Loucy (cell line): ENCODE data around the gene NACAD.

Experiments used
- EZH2phosphoT487 ChIP-seq: fragments of 200-600 bp; IDR thresholded peaks from 2 replicates; pipeline ENCODE4 v1.6.1; 2018; ENCODE audit warnings: antibody characterized with exemption, mild to moderate bottlenecking, moderate library complexity, borderline replicate concordance
- TF ChIP-seq, protein P1 (sequence below): fragments of 200-600 bp; sonication (generic); conservative IDR thresholded peaks from 2 replicates; pipeline ENCODE4 v1.5.1; 2014; ENCODE audit warnings: mild to moderate bottlenecking, antibody characterized with exemption, low read length

DNA sequence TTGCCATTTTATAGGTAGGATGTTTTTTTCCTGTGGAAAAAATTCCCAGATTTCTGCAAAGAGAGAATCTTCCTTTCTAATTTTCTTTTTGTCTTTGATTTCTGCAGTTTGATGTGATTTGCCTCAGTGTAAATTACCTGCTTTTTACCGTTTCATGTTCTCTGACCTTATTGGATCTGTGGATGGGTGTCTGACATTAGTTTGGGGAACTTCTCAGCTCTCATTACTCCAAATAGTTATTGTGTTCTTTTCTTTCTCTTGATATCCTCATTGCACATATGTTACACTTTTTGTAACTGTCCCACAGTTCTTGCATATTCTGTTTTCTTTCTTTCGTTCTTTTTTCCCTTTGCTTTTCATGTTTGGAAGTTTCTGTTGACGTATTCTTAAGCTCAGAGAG, 28.5 kb downstream of the NACAD start:
- TF ChIP-seq, protein P1, sequence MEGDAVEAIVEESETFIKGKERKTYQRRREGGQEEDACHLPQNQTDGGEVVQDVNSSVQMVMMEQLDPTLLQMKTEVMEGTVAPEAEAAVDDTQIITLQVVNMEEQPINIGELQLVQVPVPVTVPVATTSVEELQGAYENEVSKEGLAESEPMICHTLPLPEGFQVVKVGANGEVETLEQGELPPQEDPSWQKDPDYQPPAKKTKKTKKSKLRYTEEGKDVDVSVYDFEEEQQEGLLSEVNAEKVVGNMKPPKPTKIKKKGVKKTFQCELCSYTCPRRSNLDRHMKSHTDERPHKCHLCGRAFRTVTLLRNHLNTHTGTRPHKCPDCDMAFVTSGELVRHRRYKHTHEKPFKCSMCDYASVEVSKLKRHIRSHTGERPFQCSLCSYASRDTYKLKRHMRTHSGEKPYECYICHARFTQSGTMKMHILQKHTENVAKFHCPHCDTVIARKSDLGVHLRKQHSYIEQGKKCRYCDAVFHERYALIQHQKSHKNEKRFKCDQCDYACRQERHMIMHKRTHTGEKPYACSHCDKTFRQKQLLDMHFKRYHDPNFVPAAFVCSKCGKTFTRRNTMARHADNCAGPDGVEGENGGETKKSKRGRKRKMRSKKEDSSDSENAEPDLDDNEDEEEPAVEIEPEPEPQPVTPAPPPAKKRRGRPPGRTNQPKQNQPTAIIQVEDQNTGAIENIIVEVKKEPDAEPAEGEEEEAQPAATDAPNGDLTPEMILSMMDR = no peak
- TF ChIP-seq EZH2phosphoT487 = no peak
